SK-N-MC (cell line): ENCODE results near the gene CAPS.

Source experiments
- EZH2 ChIP-seq: fragments of 200-600 bp; sonication (generic); IDR thresholded peaks from one replicate; pipeline ENCODE4 v1.6.1; 2017; ENCODE audit warnings: antibody characterized with exemption
- FOXP2 ChIP-seq: optimal IDR thresholded peaks from 2 replicates; pipeline ENCODE3; 2011; ENCODE audit warnings: mild to moderate bottlenecking, moderate library complexity; ENCODE audit not compliant: insufficient read depth; ENCODE audit errors: extremely low read length, control extremely low read depth
- POLR2AphosphoS5 ChIP-seq: IDR thresholded peaks from 2 replicates; pipeline ENCODE4 v1.6.1; 2012; ENCODE audit warnings: mild to moderate bottlenecking, low read depth, low read length, borderline replicate concordance

DNA sequence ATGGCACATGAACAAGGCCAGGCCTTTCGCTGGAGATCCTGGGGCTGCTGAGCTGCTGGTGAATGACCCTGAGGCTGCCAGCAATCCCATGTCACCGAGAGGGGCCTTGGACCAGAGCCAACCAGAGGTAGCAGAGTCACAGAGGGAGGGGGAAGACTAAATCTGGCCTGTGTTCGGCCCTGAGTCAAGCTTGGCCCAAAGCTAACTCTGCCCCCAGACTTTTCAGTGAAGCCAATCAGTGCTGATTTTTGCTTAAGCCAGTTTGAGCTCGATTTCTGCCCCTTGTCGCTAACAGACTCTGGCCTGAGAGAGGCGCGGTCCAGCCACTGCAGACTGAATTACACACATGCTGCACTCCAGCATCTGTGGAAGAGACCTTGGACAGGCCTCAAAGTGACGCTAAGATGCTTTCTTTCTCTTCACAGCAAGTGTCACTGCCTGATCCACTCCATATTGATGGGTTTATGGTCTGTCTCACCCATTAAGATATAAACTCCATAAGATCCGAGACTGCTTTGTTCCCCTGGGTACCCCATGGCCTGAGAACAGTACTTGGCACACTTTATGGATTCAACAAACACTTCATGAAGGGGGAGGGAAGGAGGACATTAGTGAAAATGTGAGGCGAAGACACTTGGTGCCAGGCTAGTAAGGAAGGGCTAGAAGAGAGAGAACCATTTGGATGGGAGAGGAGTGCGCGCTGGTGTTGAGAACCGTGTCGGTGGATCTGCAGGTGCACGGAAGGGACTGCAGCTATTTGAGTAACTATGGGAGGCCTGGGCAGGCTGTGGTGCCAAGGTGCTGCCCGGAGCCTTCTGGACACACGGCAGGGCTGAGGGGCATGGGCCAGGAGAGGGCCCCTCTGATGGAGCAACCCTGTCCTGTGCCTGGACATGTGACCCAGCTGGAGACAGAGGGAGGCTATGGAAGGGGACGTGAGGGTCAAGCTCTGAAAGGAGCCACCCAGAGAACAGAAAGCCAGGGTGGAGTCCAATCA is 46.2 kb downstream of the CAPS start:
- TF ChIP-seq EZH2 = no peak
- TF ChIP-seq POLR2AphosphoS5 = no peak
- no peak for TF ChIP-seq FOXP2
